ENCODE results near the gene ATOH8. TPM values are rescaled to one million over a fixed set of nuclear protein-coding genes. Genes with fewer than 3 reads are reported as not detected.

The ATOH8 gene
- total RNA-seq, 1 donor from 2014 or later: 15.7 TPM

GRCh38 chr2:85754313-85755095 is 713 bp downstream of the ATOH8 start:
- DNase-seq: peak; percentile 71

GRCh38 chr2:85755122-85756027 is 1.6 kb downstream of the ATOH8 start:
- DNase-seq: no peak

- DNase-seq: no peak
Measured at GRCh38 chr2:85756195-85756594, 2.4 kb downstream of the ATOH8 start.

- DNase-seq: no peak
Measured at GRCh38 chr2:85756822-85757435, 3.1 kb downstream of the ATOH8 start.

GRCh38 chr2:85757860-85758259 is 4.1 kb downstream of the ATOH8 start:
- DNase-seq: no peak

- DNase-seq: peak; percentile 89
Measured at GRCh38 chr2:85758361-85759256, 4.8 kb downstream of the ATOH8 start.

- no peak for DNase-seq
Measured at GRCh38 chr2:85759257-85759613, 5.4 kb downstream of the ATOH8 start.

- DNase-seq: no peak
Measured at GRCh38 chr2:85760371-85760770, 6.6 kb downstream of the ATOH8 start.

- no peak for DNase-seq
Measured at GRCh38 chr2:85760872-85761271, 7.1 kb downstream of the ATOH8 start.

- no peak for DNase-seq
Measured at GRCh38 chr2:85761512-85761944, 7.7 kb downstream of the ATOH8 start.

- no peak for DNase-seq
Measured at GRCh38 chr2:85761946-85762345, 8.2 kb downstream of the ATOH8 start.

- DNase-seq: no peak
Measured at GRCh38 chr2:85763132-85763531, 9.3 kb downstream of the ATOH8 start.

GRCh38 chr2:85763831-85764230 is 10.0 kb downstream of the ATOH8 start:
- DNase-seq: no peak

GRCh38 chr2:85765081-85765731 is 11.4 kb downstream of the ATOH8 start:
- no peak for DNase-seq

GRCh38 chr2:85766229-85766628 is 12.4 kb downstream of the ATOH8 start:
- no peak for DNase-seq

GRCh38 chr2:85767803-85768665 is 14.2 kb downstream of the ATOH8 start:
- DNase-seq: no peak

GRCh38 chr2:85768713-85769112 is 14.9 kb downstream of the ATOH8 start:
- DNase-seq: peak; percentile 89

- no peak for DNase-seq
Measured at GRCh38 chr2:85769236-85769982, 15.6 kb downstream of the ATOH8 start.

- no peak for DNase-seq
Measured at GRCh38 chr2:85769983-85770362, 16.2 kb downstream of the ATOH8 start.

- peak; percentile 85 for DNase-seq
Measured at GRCh38 chr2:85770369-85770768, 16.6 kb downstream of the ATOH8 start.
